H1 (cell line): ENCODE results near the gene UBASH3A. TPM values are rescaled to one million over a fixed set of nuclear protein-coding genes. Genes with fewer than 3 reads are reported as not detected.

ENCODE experiments used
- ASH2L ChIP-seq: fragments of 200-600, 300-600 bp; sonication (generic); IDR thresholded peaks from one replicate; pipeline ENCODE4 v1.7.1; 2017; ENCODE audit warnings: low read length
- BACH1 ChIP-seq: IDR thresholded peaks from 2 replicates; pipeline ENCODE4 v1.6.1; 2012; ENCODE audit warnings: low read length, improper control_type of control experiment
- CREB1 ChIP-seq: IDR thresholded peaks from 2 replicates; pipeline ENCODE4 v1.6.1; 2012; ENCODE audit warnings: inconsistent platforms
- HDAC6 ChIP-seq: IDR thresholded peaks from one replicate; pipeline ENCODE4 v1.7.1; 2012; ENCODE audit warnings: low read depth, mild to moderate bottlenecking, inconsistent platforms, low read length, moderate library complexity
- KDM5A ChIP-seq: fragments of 200-600 bp; IDR thresholded peaks from 2 replicates; pipeline ENCODE4 v1.7.1; 2012; ENCODE audit warnings: mild to moderate bottlenecking, low read length, inconsistent platforms, mixed read lengths
- NRF1 ChIP-seq: IDR thresholded peaks from 2 replicates; pipeline ENCODE4 v1.6.1; 2011; ENCODE audit warnings: mild to moderate bottlenecking, low read depth, low read length, improper control_type of control experiment
- RNF2 ChIP-seq: fragments of 200-900, 300-1000 bp; sonication (generic); IDR thresholded peaks from 2 replicates; pipeline ENCODE4 v1.7.1; 2016; ENCODE audit warnings: borderline replicate concordance, low read depth, mild to moderate bottlenecking, antibody characterized with exemption, low read length; ENCODE audit not compliant: poor library complexity, severe bottlenecking; ENCODE audit errors: missing control alignments
- polyA plus RNA-seq, 7 experiments: library from polyadenylated mRNA; depleted of rRNA in 3 of 7; stranded (reverse) in 5 of 7; unstranded in 2 of 7; fragments of >200 nt in 5 of 7; fragments of 200-250 nt in 2 of 7; gene quantifications; 1 replicate in 5 of 7; 2 replicates in 1 of 7; 4 replicates in 1 of 7; pipeline versions ENCODE4 v1.2.1 to v1.2.3, GENCODE V29; 2011 to 2013; ENCODE audit warnings: missing spikeins in 2 of 7, mixed read lengths in 2 of 7
- total RNA-seq: library from RNA; stranded (reverse); fragmentation: NEBNext Ultra II Directional; extraction: Animal tissue kit (Norgen Biotek cat#: 25700); gene quantifications from 2 replicates; pipeline ENCODE4 v1.2.1, GENCODE V29; 2021
- TF ChIP-seq, protein P1 (sequence below), 3 experiments: IDR thresholded peaks; 1 replicate in 2 of 3; 2 replicates in 1 of 3; pipeline versions ENCODE4 v1.5.1 to v1.6.1; 2011; ENCODE audit warnings: low read length in 3 of 3, mild to moderate bottlenecking in 3 of 3, inconsistent platforms in 2 of 3, low read depth in 1 of 3, moderate library complexity in 1 of 3; ENCODE audit not compliant: insufficient read depth in 1 of 3; ENCODE audit errors: control extremely low read depth in 1 of 3
- TF ChIP-seq, protein P2 (sequence below): IDR thresholded peaks from 2 replicates; pipeline ENCODE4 v1.6.1; 2012; ENCODE audit warnings: low read length, inconsistent platforms
- TF ChIP-seq, protein P3 (sequence below): IDR thresholded peaks from 2 replicates; pipeline ENCODE4 v1.6.1; 2012; ENCODE audit warnings: inconsistent platforms

UBASH3A gene
- total and polyA plus RNA-seq, 2 of the 8 experiments (the other 6 are each of a cell fraction or from before 2014, with no cell fraction given), result not detected

DNA sequence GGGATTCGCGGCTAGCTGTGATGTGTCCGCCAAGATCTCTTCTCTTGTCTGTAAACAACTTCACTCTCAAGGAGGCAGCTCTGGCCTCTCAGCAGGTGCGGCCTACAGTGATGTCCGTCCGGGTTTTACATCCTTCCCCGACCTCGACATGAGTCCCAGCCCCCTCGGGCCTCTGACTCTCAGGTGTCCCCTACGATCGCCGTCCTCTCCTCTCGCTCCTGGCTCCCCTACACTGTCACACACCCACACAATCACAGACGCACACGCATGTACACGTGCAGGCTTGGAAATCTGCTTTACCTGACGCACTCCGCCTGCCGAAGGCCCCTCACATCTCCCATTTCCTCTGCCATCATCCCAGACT is 93.1 kb downstream of the UBASH3A start (continued):
- TF ChIP-seq, protein P1, sequence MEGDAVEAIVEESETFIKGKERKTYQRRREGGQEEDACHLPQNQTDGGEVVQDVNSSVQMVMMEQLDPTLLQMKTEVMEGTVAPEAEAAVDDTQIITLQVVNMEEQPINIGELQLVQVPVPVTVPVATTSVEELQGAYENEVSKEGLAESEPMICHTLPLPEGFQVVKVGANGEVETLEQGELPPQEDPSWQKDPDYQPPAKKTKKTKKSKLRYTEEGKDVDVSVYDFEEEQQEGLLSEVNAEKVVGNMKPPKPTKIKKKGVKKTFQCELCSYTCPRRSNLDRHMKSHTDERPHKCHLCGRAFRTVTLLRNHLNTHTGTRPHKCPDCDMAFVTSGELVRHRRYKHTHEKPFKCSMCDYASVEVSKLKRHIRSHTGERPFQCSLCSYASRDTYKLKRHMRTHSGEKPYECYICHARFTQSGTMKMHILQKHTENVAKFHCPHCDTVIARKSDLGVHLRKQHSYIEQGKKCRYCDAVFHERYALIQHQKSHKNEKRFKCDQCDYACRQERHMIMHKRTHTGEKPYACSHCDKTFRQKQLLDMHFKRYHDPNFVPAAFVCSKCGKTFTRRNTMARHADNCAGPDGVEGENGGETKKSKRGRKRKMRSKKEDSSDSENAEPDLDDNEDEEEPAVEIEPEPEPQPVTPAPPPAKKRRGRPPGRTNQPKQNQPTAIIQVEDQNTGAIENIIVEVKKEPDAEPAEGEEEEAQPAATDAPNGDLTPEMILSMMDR (IDR thresholded peaks at IDR 0.05; ENCODE audit: control extremely low read depth in 1 of 3, insufficient read depth in 1 of 3, low read depth in 1 of 3, low read length in 3 of 3), result no peak
- TF ChIP-seq, protein P2, sequence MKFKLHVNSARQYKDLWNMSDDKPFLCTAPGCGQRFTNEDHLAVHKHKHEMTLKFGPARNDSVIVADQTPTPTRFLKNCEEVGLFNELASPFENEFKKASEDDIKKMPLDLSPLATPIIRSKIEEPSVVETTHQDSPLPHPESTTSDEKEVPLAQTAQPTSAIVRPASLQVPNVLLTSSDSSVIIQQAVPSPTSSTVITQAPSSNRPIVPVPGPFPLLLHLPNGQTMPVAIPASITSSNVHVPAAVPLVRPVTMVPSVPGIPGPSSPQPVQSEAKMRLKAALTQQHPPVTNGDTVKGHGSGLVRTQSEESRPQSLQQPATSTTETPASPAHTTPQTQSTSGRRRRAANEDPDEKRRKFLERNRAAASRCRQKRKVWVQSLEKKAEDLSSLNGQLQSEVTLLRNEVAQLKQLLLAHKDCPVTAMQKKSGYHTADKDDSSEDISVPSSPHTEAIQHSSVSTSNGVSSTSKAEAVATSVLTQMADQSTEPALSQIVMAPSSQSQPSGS, result no peak
- TF ChIP-seq RNF2 (no peak), HDAC6 (no peak), CREB1 (no peak), KDM5A (no peak), NRF1 (no peak), ASH2L (no peak), BACH1 (0 out of 2 replicates have a peak, but pooled peaks have one; percentile 6)
- TF ChIP-seq, protein P3, sequence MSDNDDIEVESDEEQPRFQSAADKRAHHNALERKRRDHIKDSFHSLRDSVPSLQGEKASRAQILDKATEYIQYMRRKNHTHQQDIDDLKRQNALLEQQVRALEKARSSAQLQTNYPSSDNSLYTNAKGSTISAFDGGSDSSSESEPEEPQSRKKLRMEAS, result no peak; the same call in 1 of the 2 replicates
